Tibial artery (tissue), 4 donors: ENCODE results near the gene PTCH2.

Experiments used
- DNase-seq, 2 donors: peaks; one replicate each; pipeline ENCODE4 v3.0.0-alpha.2; 2019
- H3K27ac ChIP-seq, 2 donors: fragments of 200-600 bp; sonication (generic) in 1 of 2; 1 replicate in 1 of 2; 2 replicates in 1 of 2; pipeline ENCODE4 v1.5.1; 2018 to 2019; ENCODE audit warnings: mild to moderate bottlenecking in 1 of 2
- H3K27me3 ChIP-seq, 2 donors: fragments of 200-600 bp; sonication (generic) in 1 of 2; one replicate each; pipeline versions ENCODE4 v1.5.1 to v1.6.0; 2016 to 2019
- H3K36me3 ChIP-seq, 3 donors: fragments of 200-600 bp; sonication (generic) in 2 of 3; one replicate each; pipeline ENCODE4 v1.5.1; 2016 to 2019; ENCODE audit warnings: mild to moderate bottlenecking in 2 of 3
- H3K4me1 ChIP-seq, 4 donors: fragments of 200-600 bp; sonication (generic) in 2 of 4; 1 replicate in 3 of 4; 2 replicates in 1 of 4; pipeline ENCODE4 v1.5.1; 2016 to 2019
- H3K4me3 ChIP-seq, 2 donors: fragments of 200-600 bp; sonication (generic) in 1 of 2; 1 replicate in 1 of 2; 2 replicates in 1 of 2; pipeline ENCODE4 v1.5.1; 2018 to 2019; ENCODE audit warnings: mild to moderate bottlenecking in 2 of 2
- H3K9me3 ChIP-seq, 3 donors: fragments of 200-600 bp; sonication (generic) in 1 of 3; one replicate each; pipeline ENCODE4 v1.5.1; 2016 to 2019
- CTCF ChIP-seq, 2 experiments: fragments of 200-600 bp in 1 of 2; fragments of 450-650 bp in 1 of 2; IDR thresholded peaks; one replicate each; pipeline ENCODE4 v1.5.1; 2017 to 2019; ENCODE audit warnings: antibody characterized with exemption in 2 of 2, mild to moderate bottlenecking in 1 of 2, moderate library complexity in 1 of 2
- intact Hi-C: fragments of 100-400 bp; cut with DNase I; formaldehyde crosslinking; loops from one replicate; pipeline ENCODE4 v1.15.0; 2023; ENCODE audit warnings: low total_unique reads

PTCH2 gene

GRCh38 chr1:44775930-44776729 is 66.9 kb downstream of the PTCH2 start:
- Histone ChIP-seq H3K4me1 (peaks cover 0 to 27% (median 15%) of the 10 kb centered on the region in 4 donors), H3K27me3 (no peaks in the 10 kb centered on the region), H3K9me3 (no peaks in the 10 kb centered on the region), H3K27ac (peak overlapping the region; percentile 96 to 97), H3K4me3 (peak overlapping the region; percentile 82 to 88), H3K36me3 (peaks cover 16 to 50% (median 44%) of the 10 kb centered on the region in 3 donors)
- DNase-seq = peak in 1 of 2 donors; percentile 41
- no peak for TF ChIP-seq CTCF (IDR thresholded peaks at IDR 0.05)
- intact Hi-C loops = loop anchor here (5.0 kb wide), 1 partner anchor 44 kb away; the partner anchor contains the start of gene RNU5D-1

GRCh38 chr1:44775078-44775929 is 67.7 kb downstream of the PTCH2 start, which contains the start of gene RPS8:
Gene RPS8, plus strand, starts transcription at chr1:44775540. Its CDS starts 57 bp downstream, at chr1:44775597.
- Histone ChIP-seq H3K4me3 (peak within 1 kb of the TSS; percentile 82 to 88), H3K36me3 (peaks cover 16 to 41% (median 36%) of the 10 kb centered on the region in 3 donors), H3K9me3 (no peaks in the 10 kb centered on the region), H3K27me3 (no peaks in the 10 kb centered on the region), H3K4me1 (peaks cover 0 to 27% (median 15%) of the 10 kb centered on the region in 4 donors), H3K27ac (peak within 1 kb of the TSS; percentile 96 to 97)
- TF ChIP-seq CTCF (IDR thresholded peaks at IDR 0.05) = no peak
- intact Hi-C loops = loop anchor here (5.0 kb wide), 1 partner anchor 43 kb away; the partner anchor contains the start of gene RNU5D-1
- peak; percentile 92 to 95 for DNase-seq
